ENCODE measurements around the gene CPB1.

GRCh38 chr3:148815316-148816110, 12.1 kb upstream of the CPB1 start:
- TF ChIP-seq POLR2A (IDR thresholded peaks at IDR 0.05; ENCODE audit: low read depth, low read length): no peak
- TF ChIP-seq POLR2AphosphoS5 (IDR thresholded peaks at IDR 0.05; ENCODE audit: low read depth, low read length): no peak
- no peak for TF ChIP-seq TAF1 (IDR thresholded peaks at IDR 0.05; ENCODE audit: borderline replicate concordance, low read depth, low read length)
